Measurements from ENCODE around the gene MRGPRG.

Gene MRGPRG

DNA sequence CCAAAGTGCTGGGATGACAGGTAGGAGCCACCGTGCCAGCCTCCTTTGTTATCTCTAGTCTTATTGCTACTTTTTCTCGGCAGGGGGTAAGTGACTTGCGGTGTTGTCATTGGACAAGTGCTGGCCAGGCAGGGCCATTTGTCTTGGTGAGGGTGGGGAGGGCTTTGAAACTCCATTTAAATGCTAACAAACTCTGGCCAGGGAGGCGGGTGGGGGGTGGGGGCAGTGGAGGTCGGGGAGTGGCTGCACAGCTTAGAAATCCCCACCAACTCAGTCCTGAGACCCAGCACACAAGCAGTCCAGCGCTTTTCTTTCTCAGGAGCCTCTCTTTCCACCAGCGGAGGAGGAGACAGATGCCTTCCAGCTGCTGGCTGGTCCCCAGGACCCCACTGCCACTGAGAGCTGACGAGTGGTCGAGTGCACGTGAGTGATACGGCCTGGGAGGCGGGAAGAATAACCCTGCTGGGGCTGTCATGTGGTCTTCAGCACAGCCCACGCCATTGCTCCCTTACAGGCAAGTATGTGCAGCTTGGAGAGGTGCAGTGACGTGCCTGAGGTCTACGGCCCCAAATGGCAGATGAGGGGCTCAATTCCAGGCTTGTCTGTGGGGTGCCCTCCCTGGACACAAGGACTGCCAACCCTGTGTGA lies 29.3 kb downstream of the MRGPRG start:
- no peak for DNase-seq (ENCODE audit: low read depth)
- H3K4me3 ChIP-seq (ENCODE audit: low read length), result no peak overlapping the region
- TF ChIP-seq CTCF (conservative IDR thresholded peaks at IDR 0.05; ENCODE audit: low read depth, low read length), result no peak

GRCh38 chr11:3188496-3189195 lies 30.0 kb downstream of the MRGPRG start:
- no peak for TF ChIP-seq CTCF (conservative IDR thresholded peaks at IDR 0.05; ENCODE audit: low read depth, low read length)
- no peak for DNase-seq (ENCODE audit: low read depth)

DNA sequence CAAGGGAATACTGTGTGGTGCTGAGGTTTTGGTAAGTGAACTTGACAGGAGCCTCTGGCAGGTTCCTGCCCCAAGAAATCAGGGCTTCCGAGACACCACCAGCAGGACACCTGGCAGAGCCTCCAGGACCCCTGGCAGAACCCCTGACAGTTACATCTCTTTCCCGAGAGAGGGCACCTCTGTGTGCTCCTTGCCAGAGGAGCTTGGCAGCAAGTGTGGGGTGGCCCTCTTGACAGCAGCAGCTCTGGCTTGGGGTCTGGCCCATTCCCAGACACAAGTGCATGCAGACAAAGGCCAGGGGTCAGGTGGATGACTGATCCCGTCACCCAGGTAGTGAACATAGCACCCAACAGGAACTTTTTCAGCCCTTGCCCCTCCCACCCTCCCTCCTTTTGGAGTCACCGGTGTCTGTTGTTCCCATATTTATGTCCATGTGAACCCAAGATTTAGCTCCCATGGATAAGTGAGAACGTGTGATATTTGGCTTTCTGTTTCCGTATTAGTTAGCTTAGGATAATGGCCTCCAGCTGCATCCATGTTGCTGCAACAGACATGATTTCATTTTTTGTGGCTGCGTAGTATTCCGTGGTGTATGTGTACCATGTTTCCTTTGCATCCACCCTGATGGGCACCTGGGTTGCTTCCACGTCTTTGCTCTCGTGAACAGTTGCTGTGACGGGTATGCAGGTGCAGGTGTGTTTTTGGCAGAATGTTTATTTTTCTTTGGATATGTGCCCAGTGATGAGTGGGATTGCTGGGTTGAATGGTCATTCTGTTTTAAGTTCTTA lies 32.3 kb downstream of the MRGPRG start:
- TF ChIP-seq CTCF (conservative IDR thresholded peaks at IDR 0.05; ENCODE audit: low read depth, low read length), result no peak
- no peak for DNase-seq (ENCODE audit: low read depth)
- H3K4me3 ChIP-seq (ENCODE audit: low read length), result no peak overlapping the region

More at GRCh38 chr11:3188496-3189195, 30.0 kb downstream of the MRGPRG start:
- H3K4me3 ChIP-seq (ENCODE audit: low read length), result no peak overlapping the region

- H3K4me3 ChIP-seq (ENCODE audit: low read length), result no peak overlapping the region
- no peak for DNase-seq (ENCODE audit: low read depth)
- no peak for TF ChIP-seq CTCF (conservative IDR thresholded peaks at IDR 0.05; ENCODE audit: low read depth, low read length)
Observed at GRCh38 chr11:3184732-3185347, 33.8 kb downstream of the MRGPRG start.

DNA sequence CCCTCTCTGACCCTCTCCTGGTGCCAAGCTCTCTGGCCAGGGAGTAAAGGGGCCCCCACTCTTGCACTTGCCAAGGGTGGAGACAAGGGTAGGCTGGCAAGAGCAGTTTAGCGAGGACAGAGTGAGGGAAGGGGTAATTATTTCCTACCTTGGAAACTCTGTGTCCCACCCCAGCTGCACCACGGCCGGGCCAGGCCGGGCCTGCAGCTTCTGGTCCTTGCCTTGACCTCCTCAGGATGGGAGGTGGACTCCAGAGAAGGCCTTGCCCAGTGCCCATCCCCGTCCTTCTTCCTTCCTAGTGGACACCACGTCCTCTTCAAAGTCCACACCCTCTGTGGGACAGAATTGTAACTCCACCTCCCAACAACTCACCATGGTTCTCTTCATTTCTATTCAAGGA lies 35.1 kb downstream of the MRGPRG start:
- H3K4me3 ChIP-seq (ENCODE audit: low read length), result no peak overlapping the region
- TF ChIP-seq CTCF (conservative IDR thresholded peaks at IDR 0.05; ENCODE audit: low read depth, low read length), result no peak
- DNase-seq (ENCODE audit: low read depth), result no peak

DNA sequence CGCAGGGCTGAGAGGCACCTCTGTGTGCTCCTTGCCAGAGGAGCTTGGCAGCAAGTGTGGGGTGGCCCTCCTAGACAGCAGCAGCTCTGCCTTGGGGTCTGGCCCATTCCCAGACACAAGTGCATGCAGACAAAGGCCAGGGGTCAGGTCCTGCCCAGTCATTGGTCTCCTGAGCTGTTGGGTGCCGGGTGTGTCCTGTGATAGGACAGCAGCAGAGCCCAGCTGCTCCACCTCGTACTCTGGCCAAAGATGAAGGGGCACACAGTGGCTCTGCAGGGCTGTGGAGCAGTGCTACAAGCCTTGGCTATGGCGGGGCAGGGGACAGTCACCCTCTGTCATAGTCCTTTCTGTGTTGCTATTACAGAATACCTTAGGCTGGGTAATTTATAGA lies 36.2 kb downstream of the MRGPRG start:
- no peak overlapping the region for H3K4me3 ChIP-seq (ENCODE audit: low read length)
- DNase-seq (ENCODE audit: low read depth), result no peak
- TF ChIP-seq CTCF (conservative IDR thresholded peaks at IDR 0.05; ENCODE audit: low read depth, low read length), result no peak
